DOHH2 (cell line): ENCODE results near the gene UBL3.

Experiments used
- EZH2phosphoT487 ChIP-seq: fragments of 200-600 bp; sonication (generic); IDR thresholded peaks from 2 replicates; pipeline ENCODE4 v1.6.1; 2017; ENCODE audit warnings: borderline replicate concordance, mild to moderate bottlenecking, antibody characterized with exemption, low read length, moderate library complexity, mixed read lengths
- TF ChIP-seq, protein P1 (sequence below): fragments of 200-600 bp; sonication (generic); IDR thresholded peaks from one replicate; pipeline ENCODE4 v1.5.1; 2014; ENCODE audit warnings: antibody characterized with exemption, mild to moderate bottlenecking, low read depth, low read length; ENCODE audit not compliant: poor library complexity, severe bottlenecking

DNA sequence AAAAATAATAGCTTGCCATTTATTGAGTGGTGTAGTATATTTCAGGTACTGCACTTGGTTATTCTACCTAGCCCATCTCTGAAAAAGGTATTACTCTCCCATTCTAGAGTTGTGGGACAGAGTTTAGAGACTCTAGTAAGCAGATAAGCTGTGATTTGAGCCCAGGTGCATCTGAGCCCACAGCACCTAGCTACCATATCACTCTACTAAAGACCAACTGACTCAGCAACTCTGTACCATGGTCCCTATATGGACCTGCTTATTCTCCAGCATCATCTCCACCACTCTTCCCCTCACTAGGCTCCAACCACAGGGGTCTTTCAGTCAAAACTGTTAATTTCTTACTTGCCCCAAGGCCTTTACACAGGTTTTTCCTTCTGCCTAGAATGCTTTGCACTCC lies 64.4 kb downstream of the UBL3 start:
- TF ChIP-seq, protein P1, sequence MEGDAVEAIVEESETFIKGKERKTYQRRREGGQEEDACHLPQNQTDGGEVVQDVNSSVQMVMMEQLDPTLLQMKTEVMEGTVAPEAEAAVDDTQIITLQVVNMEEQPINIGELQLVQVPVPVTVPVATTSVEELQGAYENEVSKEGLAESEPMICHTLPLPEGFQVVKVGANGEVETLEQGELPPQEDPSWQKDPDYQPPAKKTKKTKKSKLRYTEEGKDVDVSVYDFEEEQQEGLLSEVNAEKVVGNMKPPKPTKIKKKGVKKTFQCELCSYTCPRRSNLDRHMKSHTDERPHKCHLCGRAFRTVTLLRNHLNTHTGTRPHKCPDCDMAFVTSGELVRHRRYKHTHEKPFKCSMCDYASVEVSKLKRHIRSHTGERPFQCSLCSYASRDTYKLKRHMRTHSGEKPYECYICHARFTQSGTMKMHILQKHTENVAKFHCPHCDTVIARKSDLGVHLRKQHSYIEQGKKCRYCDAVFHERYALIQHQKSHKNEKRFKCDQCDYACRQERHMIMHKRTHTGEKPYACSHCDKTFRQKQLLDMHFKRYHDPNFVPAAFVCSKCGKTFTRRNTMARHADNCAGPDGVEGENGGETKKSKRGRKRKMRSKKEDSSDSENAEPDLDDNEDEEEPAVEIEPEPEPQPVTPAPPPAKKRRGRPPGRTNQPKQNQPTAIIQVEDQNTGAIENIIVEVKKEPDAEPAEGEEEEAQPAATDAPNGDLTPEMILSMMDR, result no peak
- no peak for TF ChIP-seq EZH2phosphoT487
